SK-N-MC (cell line): ENCODE data around the gene APBA2.

Experiments
- DNase-seq: peaks from one replicate; pipeline ENCODE4 v3.0.0-alpha.2; 2011; ENCODE audit warnings: low read depth, low spot score
- H3K27ac ChIP-seq: fragments of 200-600 bp; sonication (generic); 2 replicates; pipeline ENCODE4 v1.5.1; 2016; ENCODE audit warnings: mixed run types
- H3K36me3 ChIP-seq: fragments of 200-600 bp; sonication (generic); 2 replicates; pipeline ENCODE4 v1.6.1; 2017; ENCODE audit warnings: antibody characterized with exemption, low read length, mixed read lengths; ENCODE audit not compliant: insufficient read depth
- H3K4me3 ChIP-seq: fragments of 200-600 bp; sonication (generic); 2 replicates; pipeline ENCODE4 v1.5.1; 2016
- H3K9ac ChIP-seq: fragments of 200-600 bp; sonication (generic); 2 replicates; pipeline ENCODE4 v1.8.0; 2017; ENCODE audit warnings: mixed run types, mixed read lengths; ENCODE audit not compliant: insufficient read length
- H3K9me3 ChIP-seq: fragments of 200-600 bp; sonication (generic); 2 replicates; pipeline ENCODE4 v1.6.1; 2017; ENCODE audit warnings: low read depth, mild to moderate bottlenecking, antibody characterized with exemption, low read length, moderate library complexity, mixed read lengths
- EZH2 ChIP-seq: fragments of 200-600 bp; sonication (generic); IDR thresholded peaks from one replicate; pipeline ENCODE4 v1.6.1; 2017; ENCODE audit warnings: antibody characterized with exemption
- FOXP2 ChIP-seq: optimal IDR thresholded peaks from 2 replicates; pipeline ENCODE3; 2011; ENCODE audit warnings: mild to moderate bottlenecking, moderate library complexity; ENCODE audit not compliant: insufficient read depth; ENCODE audit errors: extremely low read length, control extremely low read depth
- POLR2AphosphoS5 ChIP-seq: IDR thresholded peaks from 2 replicates; pipeline ENCODE4 v1.6.1; 2012; ENCODE audit warnings: mild to moderate bottlenecking, low read depth, low read length, borderline replicate concordance

Gene APBA2

GRCh38 chr15:28917791-28918140 is 32.0 kb downstream of the APBA2 start:
- no peak overlapping the region for H3K4me3 ChIP-seq
- no peak overlapping the region for H3K9ac ChIP-seq
- TF ChIP-seq POLR2AphosphoS5: no peak
- no peak for TF ChIP-seq EZH2
- no peak for TF ChIP-seq FOXP2
- H3K9me3 ChIP-seq: no peaks in the 10 kb centered on the region
- no peak for DNase-seq
- H3K27ac ChIP-seq: no peak overlapping the region
- H3K36me3 ChIP-seq: no peaks in the 10 kb centered on the region

GRCh38 chr15:28918141-28918983 is 32.6 kb downstream of the APBA2 start:
- no peak overlapping the region for H3K9ac ChIP-seq
- TF ChIP-seq POLR2AphosphoS5: no peak
- TF ChIP-seq FOXP2: no peak
- no peak for TF ChIP-seq EZH2
- no peak for DNase-seq

GRCh38 chr15:28919201-28919635 is 33.4 kb downstream of the APBA2 start:
- H3K9ac ChIP-seq: no peak overlapping the region
- no peaks in the 10 kb centered on the region for H3K36me3 ChIP-seq
- H3K4me3 ChIP-seq: no peak overlapping the region
- no peak for DNase-seq
- no peak overlapping the region for H3K27ac ChIP-seq
- H3K9me3 ChIP-seq: no peaks in the 10 kb centered on the region
- TF ChIP-seq POLR2AphosphoS5 (no peak), FOXP2 (no peak), EZH2 (no peak)

More at GRCh38 chr15:28918141-28918983, 32.6 kb downstream of the APBA2 start:
- H3K27ac ChIP-seq: no peak overlapping the region
- H3K9me3 ChIP-seq: no peaks in the 10 kb centered on the region
- H3K4me3 ChIP-seq: no peak overlapping the region
- no peaks in the 10 kb centered on the region for H3K36me3 ChIP-seq

GRCh38 chr15:28919679-28920655 is 34.2 kb downstream of the APBA2 start:
- DNase-seq: no peak
- H3K9ac ChIP-seq: no peak overlapping the region

GRCh38 chr15:28920781-28921331 is 35.1 kb downstream of the APBA2 start:
- DNase-seq: no peak
- Histone ChIP-seq H3K9me3 (no peaks in the 10 kb centered on the region), H3K27ac (no peak overlapping the region), H3K36me3 (no peaks in the 10 kb centered on the region), H3K4me3 (no peak overlapping the region), H3K9ac (no peak overlapping the region)
- no peak for TF ChIP-seq FOXP2
- no peak for TF ChIP-seq EZH2
- TF ChIP-seq POLR2AphosphoS5: no peak

More at GRCh38 chr15:28919679-28920655, 34.2 kb downstream of the APBA2 start:
- TF ChIP-seq POLR2AphosphoS5: no peak
- TF ChIP-seq FOXP2: no peak
- no peak for TF ChIP-seq EZH2
- no peaks in the 10 kb centered on the region for H3K9me3 ChIP-seq
- H3K27ac ChIP-seq: no peak overlapping the region
- H3K4me3 ChIP-seq: no peak overlapping the region
- H3K36me3 ChIP-seq: no peaks in the 10 kb centered on the region

GRCh38 chr15:28921336-28921735 is 35.6 kb downstream of the APBA2 start:
- no peak for DNase-seq
- H3K9ac ChIP-seq: no peak overlapping the region
- no peak overlapping the region for H3K4me3 ChIP-seq
- H3K27ac ChIP-seq: no peak overlapping the region
- H3K9me3 ChIP-seq: no peaks in the 10 kb centered on the region
- TF ChIP-seq POLR2AphosphoS5: no peak
- no peak for TF ChIP-seq FOXP2
- no peak for TF ChIP-seq EZH2
- H3K36me3 ChIP-seq: no peaks in the 10 kb centered on the region

GRCh38 chr15:28921919-28922706 is 36.3 kb downstream of the APBA2 start:
- no peak for TF ChIP-seq POLR2AphosphoS5
- TF ChIP-seq EZH2: no peak
- TF ChIP-seq FOXP2: no peak
- no peak overlapping the region for H3K9ac ChIP-seq

More at GRCh38 chr15:28921919-28922706, 36.3 kb downstream of the APBA2 start:
- Histone ChIP-seq H3K36me3 (no peaks in the 10 kb centered on the region), H3K27ac (no peak overlapping the region), H3K4me3 (no peak overlapping the region), H3K9me3 (no peaks in the 10 kb centered on the region)
- no peak for DNase-seq
